Mesenchymal stem cell (in vitro differentiated cells and primary cell): ENCODE results near the gene IWS1.

Source experiments
- DNase-seq: peaks from one replicate; pipeline ENCODE4 v3.0.0-alpha.2; 2013
- H2AFZ ChIP-seq: one replicate; pipeline ENCODE4 v1.6.1; 2013; ENCODE audit warnings: low read depth, mild to moderate bottlenecking, control low read depth, inconsistent platforms, low read length, moderate library complexity
- H2AK5ac ChIP-seq: 2 replicates; pipeline ENCODE4 v1.6.1; 2013; ENCODE audit warnings: low read length, moderate library complexity, mild to moderate bottlenecking, inconsistent platforms; ENCODE audit not compliant: severe bottlenecking
- H2BK120ac ChIP-seq: one replicate; pipeline ENCODE4 v1.6.1; 2013; ENCODE audit warnings: low read depth, mild to moderate bottlenecking, inconsistent platforms, low read length, moderate library complexity
- H2BK12ac ChIP-seq, 2 experiments: one replicate each; pipeline ENCODE4 v1.6.1; 2013; ENCODE audit warnings: inconsistent platforms in 2 of 2, low read length in 2 of 2, mild to moderate bottlenecking in 2 of 2, moderate library complexity in 2 of 2, control low read depth in 1 of 2
- H2BK15ac ChIP-seq: one replicate; pipeline ENCODE4 v1.6.1; 2013; ENCODE audit warnings: mild to moderate bottlenecking, low read depth, inconsistent platforms; ENCODE audit not compliant: poor library complexity, severe bottlenecking
- H2BK5ac ChIP-seq: 2 replicates; pipeline ENCODE4 v1.6.1; 2013; ENCODE audit warnings: low read depth, mild to moderate bottlenecking, low read length, control low read depth, inconsistent platforms; ENCODE audit not compliant: poor library complexity, severe bottlenecking
- H3K14ac ChIP-seq, 2 experiments: one replicate each; pipeline ENCODE4 v1.6.1; 2013; ENCODE audit warnings: inconsistent platforms in 2 of 2, low read length in 2 of 2, control low read depth in 1 of 2, mild to moderate bottlenecking in 1 of 2, moderate library complexity in 1 of 2
- H3K18ac ChIP-seq, 2 experiments: one replicate each; pipeline ENCODE4 v1.6.1; 2013; ENCODE audit warnings: inconsistent platforms in 2 of 2, low read length in 2 of 2, control low read depth in 1 of 2, low read depth in 1 of 2, mild to moderate bottlenecking in 1 of 2
- H3K23ac ChIP-seq, 2 experiments: one replicate each; pipeline ENCODE4 v1.6.1; 2013; ENCODE audit warnings: inconsistent platforms in 2 of 2, low read length in 2 of 2, mild to moderate bottlenecking in 2 of 2, moderate library complexity in 2 of 2, control low read depth in 1 of 2
- H3K27ac ChIP-seq: 2 replicates; pipeline ENCODE4 v1.5.1; 2013; ENCODE audit warnings: mild to moderate bottlenecking, moderate library complexity, low read length, control low read depth, inconsistent platforms; ENCODE audit not compliant: poor library complexity, severe bottlenecking
- H3K27me3 ChIP-seq, 2 experiments: 2 replicates each; pipeline versions ENCODE4 v1.6.1 to v1.7.0; 2013; ENCODE audit warnings: low read length in 2 of 2, mild to moderate bottlenecking in 2 of 2, moderate library complexity in 2 of 2, control low read depth in 1 of 2, inconsistent platforms in 1 of 2; ENCODE audit not compliant: control insufficient read depth in 1 of 2, insufficient read depth in 1 of 2
- H3K36me3 ChIP-seq, 2 experiments: 2 replicates each; pipeline versions ENCODE4 v1.6.1 to v1.7.0; 2013; ENCODE audit warnings: low read length in 2 of 2, control low read depth in 1 of 2, inconsistent platforms in 1 of 2, low read depth in 1 of 2, mild to moderate bottlenecking in 1 of 2; ENCODE audit not compliant: insufficient read depth in 2 of 2, control insufficient read depth in 1 of 2
- H3K4ac ChIP-seq, 2 experiments: one replicate each; pipeline ENCODE4 v1.6.1; 2013; ENCODE audit warnings: inconsistent platforms in 2 of 2, low read length in 2 of 2, mild to moderate bottlenecking in 2 of 2, moderate library complexity in 2 of 2, control low read depth in 1 of 2, low read depth in 1 of 2
- H3K4me1 ChIP-seq: 2 replicates; pipeline ENCODE4 v1.6.1; 2013; ENCODE audit warnings: low read depth, low read length, control low read depth; ENCODE audit not compliant: control insufficient read depth, insufficient read depth
- H3K4me2 ChIP-seq: 2 replicates; pipeline ENCODE4 v1.6.1; 2013; ENCODE audit warnings: low read length, mild to moderate bottlenecking, inconsistent platforms; ENCODE audit not compliant: poor library complexity, severe bottlenecking
- H3K4me3 ChIP-seq, 2 experiments: 2 replicates each; pipeline versions ENCODE4 v1.5.1 to v1.7.0; 2013; ENCODE audit warnings: low read length in 2 of 2, mild to moderate bottlenecking in 2 of 2, control low read depth in 1 of 2, low read depth in 1 of 2; ENCODE audit not compliant: insufficient read depth in 1 of 2
- H3K79me1 ChIP-seq: replicated peaks from 2 replicates; pipeline ENCODE4 v1.6.1; 2013; ENCODE audit warnings: mild to moderate bottlenecking, control low read depth, low read length, inconsistent platforms; ENCODE audit not compliant: poor library complexity, severe bottlenecking
- H3K9ac ChIP-seq: 2 replicates; pipeline ENCODE4 v1.7.0; 2013; ENCODE audit warnings: mild to moderate bottlenecking, low read length, moderate library complexity
- H3K9me3 ChIP-seq: 2 replicates; pipeline ENCODE4 v1.7.0; 2013; ENCODE audit warnings: mild to moderate bottlenecking, low read length; ENCODE audit not compliant: control insufficient read depth
- H4K8ac ChIP-seq: one replicate; pipeline ENCODE4 v1.6.1; 2013; ENCODE audit warnings: inconsistent platforms, mild to moderate bottlenecking, low read length, moderate library complexity
- H4K91ac ChIP-seq: one replicate; pipeline ENCODE4 v1.6.1; 2013; ENCODE audit warnings: mild to moderate bottlenecking, low read length, inconsistent platforms
- WGBS: methylation state at CpG from one replicate; pipeline ENCODE4 v1.1.7; 2013; ENCODE audit warnings: mixed read lengths; 5-methylcytosine and 5-hydroxymethylcytosine counted together

The IWS1 gene

GRCh38 chr2:127511917-127512316, 14.4 kb downstream of the IWS1 start:
- Histone ChIP-seq H3K9me3 (no peaks in the 10 kb centered on the region), H3K14ac (no peak overlapping the region), H2BK12ac (no peak overlapping the region), H3K36me3 (peaks cover 19 to 26% of the 10 kb centered on the region in 2 experiments), H3K4ac (no peak overlapping the region), H3K4me2 (no peak overlapping the region), H3K4me3 (no peak overlapping the region), H3K18ac (no peak overlapping the region), H2BK15ac (no peak overlapping the region), H2BK120ac (no peak overlapping the region), H3K9ac (no peak overlapping the region), H3K27me3 (no peaks in the 10 kb centered on the region), H3K79me1 (peaks cover 11% of the 10 kb centered on the region), H3K23ac (no peak overlapping the region), H2AFZ (no peak overlapping the region), H4K8ac (no peak overlapping the region), H2BK5ac (no peak overlapping the region), H3K27ac (no peak overlapping the region), H3K4me1 (peaks cover 8% of the 10 kb centered on the region), H2AK5ac (peak overlapping the region; percentile 9), H4K91ac (no peak overlapping the region)
- DNase-seq, result no peak
- WGBS, result no CpG with 5 or more reads among the region's 1 CpG

- H2BK5ac ChIP-seq, result no peak overlapping the region
- H3K4ac ChIP-seq, result no peak overlapping the region
- H3K23ac ChIP-seq, result no peak overlapping the region
- no peak overlapping the region for H3K4me2 ChIP-seq
- H3K79me1 ChIP-seq, result peaks cover 11% of the 10 kb centered on the region
- H4K8ac ChIP-seq, result no peak overlapping the region
- no peak for DNase-seq
- no peak overlapping the region for H2AFZ ChIP-seq
- H4K91ac ChIP-seq, result no peak overlapping the region
- H3K18ac ChIP-seq, result no peak overlapping the region
- no peak overlapping the region for H3K9ac ChIP-seq
- no peak overlapping the region for H2BK15ac ChIP-seq
- no peaks in the 10 kb centered on the region for H3K27me3 ChIP-seq
- H3K4me1 ChIP-seq, result peaks cover 8% of the 10 kb centered on the region
- WGBS, result 96% methylated on average over 5 of the region's 6 CpGs
- peaks cover 15 to 26% of the 10 kb centered on the region in 2 experiments for H3K36me3 ChIP-seq
- H2BK120ac ChIP-seq, result no peak overlapping the region
- no peak overlapping the region for H3K14ac ChIP-seq
- H2BK12ac ChIP-seq, result no peak overlapping the region
- no peak overlapping the region for H3K4me3 ChIP-seq
- H2AK5ac ChIP-seq, result no peak overlapping the region
- H3K27ac ChIP-seq, result peak overlapping the region; percentile 25
- no peaks in the 10 kb centered on the region for H3K9me3 ChIP-seq
Observed at GRCh38 chr2:127511090-127511695, 15.1 kb downstream of the IWS1 start.

GRCh38 chr2:127510073-127510472, 16.2 kb downstream of the IWS1 start:
- no peaks in the 10 kb centered on the region for H3K27me3 ChIP-seq
- H3K79me1 ChIP-seq, result peaks cover 13% of the 10 kb centered on the region
- H3K9me3 ChIP-seq, result no peaks in the 10 kb centered on the region
- no peak overlapping the region for H3K27ac ChIP-seq
- 95% methylated on average over 2 of the region's 2 CpGs for WGBS
- no peak overlapping the region for H4K91ac ChIP-seq
- H4K8ac ChIP-seq, result no peak overlapping the region
- peak; percentile 22 for DNase-seq
- no peak overlapping the region for H3K4ac ChIP-seq
- no peak overlapping the region for H3K9ac ChIP-seq
- no peak overlapping the region for H3K18ac ChIP-seq
- H3K36me3 ChIP-seq, result peaks cover 12 to 31% of the 10 kb centered on the region in 2 experiments
- H2AFZ ChIP-seq, result no peak overlapping the region
- no peak overlapping the region for H3K4me3 ChIP-seq
- H2BK120ac ChIP-seq, result no peak overlapping the region
- peaks cover 9% of the 10 kb centered on the region for H3K4me1 ChIP-seq
- no peak overlapping the region for H2BK15ac ChIP-seq
- no peak overlapping the region for H3K14ac ChIP-seq
- H3K4me2 ChIP-seq, result no peak overlapping the region
- no peak overlapping the region for H3K23ac ChIP-seq
- H2BK5ac ChIP-seq, result no peak overlapping the region
- no peak overlapping the region for H2AK5ac ChIP-seq
- no peak overlapping the region for H2BK12ac ChIP-seq

- peaks cover 9% of the 10 kb centered on the region for H3K79me1 ChIP-seq
- H3K4me3 ChIP-seq, result peak overlapping the region in 1 of 2 experiments; percentile 16
- no peak overlapping the region for H2BK15ac ChIP-seq
- no peak overlapping the region for H3K14ac ChIP-seq
- H4K8ac ChIP-seq, result no peak overlapping the region
- H3K23ac ChIP-seq, result no peak overlapping the region
- H3K27me3 ChIP-seq, result no peaks in the 10 kb centered on the region
- DNase-seq, result peak; percentile 98
- H2BK5ac ChIP-seq, result no peak overlapping the region
- H3K4me2 ChIP-seq, result no peak overlapping the region
- H3K9me3 ChIP-seq, result no peaks in the 10 kb centered on the region
- H3K27ac ChIP-seq, result peak overlapping the region; percentile 64
- H2AFZ ChIP-seq, result no peak overlapping the region
- H3K9ac ChIP-seq, result peak overlapping the region; percentile 79
- no peak overlapping the region for H2BK12ac ChIP-seq
- H2BK120ac ChIP-seq, result no peak overlapping the region
- 2% methylated on average over 2 of the region's 3 CpGs for WGBS
- H3K4me1 ChIP-seq, result peaks cover 10% of the 10 kb centered on the region
- H2AK5ac ChIP-seq, result no peak overlapping the region
- H4K91ac ChIP-seq, result no peak overlapping the region
- peaks cover 8 to 33% of the 10 kb centered on the region in 2 experiments for H3K36me3 ChIP-seq
- no peak overlapping the region for H3K18ac ChIP-seq
- no peak overlapping the region for H3K4ac ChIP-seq
Observed at GRCh38 chr2:127508631-127509034, 17.7 kb downstream of the IWS1 start.
